CD14-positive monocyte (primary cell): ENCODE measurements around the gene GRAMD2B. TPM values are rescaled to one million over a fixed set of nuclear protein-coding genes. Genes with fewer than 3 reads are reported as not detected.

Experiments
- DNase-seq, 3 donors: peaks; one replicate each; pipeline ENCODE4 v3.0.0-alpha.2; 2011 to 2022
- H2AFZ ChIP-seq: 2 replicates; pipeline ENCODE4 v1.6.0; 2012; ENCODE audit warnings: mild to moderate bottlenecking, low read depth, low read length, inconsistent platforms; ENCODE audit not compliant: insufficient read depth, poor library complexity, severe bottlenecking
- H3K27ac ChIP-seq, 2 donors: 1 replicate in 1 of 2; 2 replicates in 1 of 2; pipeline ENCODE4 v1.5.1; 2012 to 2013; ENCODE audit warnings: low read length in 2 of 2, control low read depth in 1 of 2, inconsistent platforms in 1 of 2, low read depth in 1 of 2, mild to moderate bottlenecking in 1 of 2
- H3K27me3 ChIP-seq, 2 donors: one replicate each; pipeline versions ENCODE4 v1.6.0 to v1.6.1; 2011 to 2013; ENCODE audit warnings: low read length in 2 of 2; ENCODE audit not compliant: control insufficient read depth in 2 of 2, insufficient read depth in 2 of 2
- H3K36me3 ChIP-seq, 2 donors: replicated peaks in 1 of 2; 1 replicate in 1 of 2; 2 replicates in 1 of 2; pipeline versions ENCODE4 v1.5.1 to v1.6.1; 2012 to 2013; ENCODE audit warnings: low read length in 2 of 2, control low read depth in 1 of 2, inconsistent platforms in 1 of 2, mild to moderate bottlenecking in 1 of 2; ENCODE audit not compliant: insufficient read depth in 2 of 2, control insufficient read depth in 1 of 2
- H3K4me1 ChIP-seq, 2 donors: 1 replicate in 1 of 2; 2 replicates in 1 of 2; pipeline versions ENCODE4 v1.5.1 to v1.6.1; 2012 to 2013; ENCODE audit warnings: low read length in 2 of 2, control low read depth in 1 of 2, inconsistent platforms in 1 of 2, mild to moderate bottlenecking in 1 of 2, moderate library complexity in 1 of 2; ENCODE audit not compliant: insufficient read depth in 2 of 2, control insufficient read depth in 1 of 2
- H3K4me2 ChIP-seq: replicated peaks from 2 replicates; pipeline ENCODE3; 2012; ENCODE audit warnings: low read length, moderate library complexity, mild to moderate bottlenecking; ENCODE audit not compliant: poor library complexity, severe bottlenecking; ENCODE audit errors: extremely low read depth
- H3K4me3 ChIP-seq, 3 experiments: fragments of 200-600 bp in 1 of 3; sonication (generic) in 1 of 3; replicated peaks in 1 of 3; 1 replicate in 2 of 3; 2 replicates in 1 of 3; pipeline ENCODE4 v1.5.1; 2011 to 2013; ENCODE audit warnings: low read length in 3 of 3, mild to moderate bottlenecking in 3 of 3, control low read depth in 2 of 3, low read depth in 2 of 3, inconsistent platforms in 1 of 3, moderate library complexity in 1 of 3
- H3K79me2 ChIP-seq: 2 replicates; pipeline ENCODE4 v1.6.0; 2012; ENCODE audit warnings: mild to moderate bottlenecking, control low read depth, inconsistent platforms, low read length, moderate library complexity; ENCODE audit not compliant: insufficient read depth
- H3K9ac ChIP-seq: 2 replicates; pipeline ENCODE4 v1.6.0; 2017; ENCODE audit warnings: low read length, mild to moderate bottlenecking; ENCODE audit not compliant: insufficient read depth, poor library complexity, severe bottlenecking
- H3K9me3 ChIP-seq, 2 donors: replicated peaks in 1 of 2; 1 replicate in 1 of 2; 2 replicates in 1 of 2; pipeline versions ENCODE4 v1.5.1 to v1.6.1; 2012 to 2013; ENCODE audit warnings: low read length in 2 of 2, control low read depth in 1 of 2; ENCODE audit not compliant: control insufficient read depth in 1 of 2, insufficient read depth in 1 of 2
- H4K20me1 ChIP-seq: 2 replicates; pipeline ENCODE4 v1.6.0; 2012; ENCODE audit warnings: mild to moderate bottlenecking, low read length, control low read depth, moderate library complexity; ENCODE audit not compliant: insufficient read depth
- H3K27ac Mint-ChIP-seq, 7 donors: one replicate each; pipeline ENCODE4 v1.8.0; 2020; ENCODE audit warnings: mild to moderate bottlenecking in 7 of 7, mixed read lengths in 7 of 7, moderate library complexity in 6 of 7, inconsistent platforms in 2 of 7
- H3K27me3 Mint-ChIP-seq, 3 donors: one replicate each; pipeline ENCODE4 v1.8.0; 2021 to 2022; ENCODE audit warnings: low read depth in 3 of 3, mild to moderate bottlenecking in 3 of 3, mixed read lengths in 3 of 3, moderate library complexity in 3 of 3, inconsistent platforms in 1 of 3
- H3K36me3 Mint-ChIP-seq, 2 donors: one replicate each; pipeline ENCODE4 v1.8.0; 2020; ENCODE audit warnings: mixed read lengths in 2 of 2, inconsistent platforms in 1 of 2, mild to moderate bottlenecking in 1 of 2
- H3K4me1 Mint-ChIP-seq: one replicate; pipeline ENCODE4 v1.8.0; 2020; ENCODE audit warnings: mild to moderate bottlenecking, mixed read lengths
- H3K4me3 Mint-ChIP-seq, 2 donors: one replicate each; pipeline ENCODE4 v1.8.0; 2020; ENCODE audit warnings: mild to moderate bottlenecking in 2 of 2, mixed read lengths in 2 of 2, moderate library complexity in 1 of 2
- H3K9me3 Mint-ChIP-seq, 7 donors: one replicate each; pipeline ENCODE4 v1.8.0; 2020 to 2022; ENCODE audit warnings: mixed read lengths in 7 of 7, mild to moderate bottlenecking in 6 of 7, moderate library complexity in 6 of 7, inconsistent platforms in 2 of 7
- CTCF ChIP-seq: fragments of 200-600 bp; IDR thresholded peaks from one replicate; pipeline ENCODE4 v1.8.0; 2022; ENCODE audit warnings: antibody characterized with exemption, mild to moderate bottlenecking
- WGBS: methylation state at CpG from one replicate; pipeline ENCODE4 v1.1.5; 2013; ENCODE audit warnings: missing lambda C conversion rate; ENCODE audit not compliant: insufficient coverage; 5-methylcytosine and 5-hydroxymethylcytosine counted together
- intact Hi-C, 2 donors: fragments of 100-400 bp; cut with micrococcal nuclease; formaldehyde crosslinking; loops; one replicate each; pipeline versions ENCODE4 v1.15.0 to v1.15.1; 2023
- polyA plus RNA-seq, 3 donors: library from polyadenylated mRNA; depleted of rRNA in 1 of 3; unstranded in 2 of 3; stranded (reverse) in 1 of 3; fragments of 300-500 nt in 2 of 3; fragments of >200 nt in 1 of 3; fragmentation: Illumina TruSeq in 2 of 3; gene quantifications; 1 replicate in 2 of 3; 2 replicates in 1 of 3; pipeline ENCODE4 v1.2.3, GENCODE V29; 2012 to 2021

GRAMD2B gene
- polyA plus RNA-seq, 3 donors = 0.79 to 1.2 (median 1.1) TPM

- Mint-ChIP-seq H3K36me3 (no peaks in the 10 kb centered on the region), H3K27me3 (peaks cover 0 to 2% (median 2%) of the 10 kb centered on the region in 3 donors), H3K9me3 (peaks cover 0 to 4% (median 0%) of the 10 kb centered on the region in 7 donors), H3K27ac (no peak overlapping the region), H3K4me3 (no peak overlapping the region), H3K4me1 (peaks cover 18% of the 10 kb centered on the region)
- DNase-seq = no peak
- 100% methylated on average over 1 of the region's 9 CpGs for WGBS
- Histone ChIP-seq H3K79me2 (no peaks in the 10 kb centered on the region), H3K4me2 (no peak overlapping the region), H3K36me3 (no peaks in the 10 kb centered on the region), H3K4me1 (no peaks in the 10 kb centered on the region), H3K9ac (no peak overlapping the region), H3K27me3 (no peaks in the 10 kb centered on the region), H4K20me1 (no peaks in the 10 kb centered on the region), H3K27ac (no peak overlapping the region), H3K9me3 (no peaks in the 10 kb centered on the region), H3K4me3 (no peak overlapping the region), H2AFZ (no peak overlapping the region)
- intact Hi-C loops = no loop called here
- no peak for TF ChIP-seq CTCF
Observed at GRCh38 chr5:126446498-126447224, 23.5 kb downstream of the GRAMD2B start.

- DNase-seq = no peak
- 100% methylated on average over 2 of the region's 8 CpGs for WGBS
- Mint-ChIP-seq H3K4me3 (no peak overlapping the region), H3K9me3 (peaks cover 0 to 4% (median 0%) of the 10 kb centered on the region in 7 donors), H3K27me3 (peaks cover 0 to 2% (median 2%) of the 10 kb centered on the region in 3 donors), H3K27ac (no peak overlapping the region), H3K36me3 (no peaks in the 10 kb centered on the region), H3K4me1 (peaks cover 18% of the 10 kb centered on the region)
- H4K20me1 ChIP-seq = no peaks in the 10 kb centered on the region
- no peaks in the 10 kb centered on the region for H3K27me3 ChIP-seq
- no peaks in the 10 kb centered on the region for H3K36me3 ChIP-seq
- H3K4me1 ChIP-seq = no peaks in the 10 kb centered on the region
- H3K4me3 ChIP-seq = no peak overlapping the region
- H3K27ac ChIP-seq = no peak overlapping the region
- H3K9me3 ChIP-seq = no peaks in the 10 kb centered on the region
- no peak for TF ChIP-seq CTCF
- intact Hi-C loops = no loop called here
- no peak overlapping the region for H3K9ac ChIP-seq
- no peak overlapping the region for H3K4me2 ChIP-seq
- H2AFZ ChIP-seq = no peak overlapping the region
- no peaks in the 10 kb centered on the region for H3K79me2 ChIP-seq
Observed at GRCh38 chr5:126448720-126449119, 25.5 kb downstream of the GRAMD2B start.
